Right forelimb (tissue), 1 donor: ENCODE results near the gene CH25H.
"Not testable (repeated sequence)": the region's sequence is repeated elsewhere in the genome, so short reads cannot be mapped to it uniquely, and the experiment has no call there.

Experiments
- DNase-seq: peaks from one replicate; pipeline ENCODE4 v3.0.0-alpha.2; 2018

Gene CH25H

DNA sequence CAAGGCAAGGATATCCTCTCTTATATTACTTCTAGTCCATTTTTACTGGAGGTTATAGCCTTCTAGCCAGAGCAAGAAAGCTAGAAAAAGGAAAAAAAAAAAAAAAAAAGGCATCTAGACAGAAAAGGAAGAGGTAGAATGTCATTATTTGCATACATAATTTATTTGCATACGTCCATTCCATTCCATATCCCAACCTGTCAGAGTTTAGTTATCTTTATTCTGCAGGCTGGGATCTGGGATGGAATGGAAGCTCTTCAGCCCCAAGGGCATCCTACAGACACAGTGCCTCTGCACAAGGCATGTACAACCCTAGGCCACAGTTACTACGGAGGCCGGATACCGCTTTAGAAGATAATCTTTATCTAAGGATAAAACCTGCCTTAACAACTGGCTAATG lies 9.6 kb downstream of the CH25H start:
- DNase-seq: no peak

- DNase-seq: not testable (repeated sequence)
These were observed 15.8 kb downstream of the CH25H start for GRCh38 chr10:89191301-89191700.

- DNase-seq: no peak
These were observed 17.8 kb downstream of the CH25H start for GRCh38 chr10:89189211-89189734.

DNA sequence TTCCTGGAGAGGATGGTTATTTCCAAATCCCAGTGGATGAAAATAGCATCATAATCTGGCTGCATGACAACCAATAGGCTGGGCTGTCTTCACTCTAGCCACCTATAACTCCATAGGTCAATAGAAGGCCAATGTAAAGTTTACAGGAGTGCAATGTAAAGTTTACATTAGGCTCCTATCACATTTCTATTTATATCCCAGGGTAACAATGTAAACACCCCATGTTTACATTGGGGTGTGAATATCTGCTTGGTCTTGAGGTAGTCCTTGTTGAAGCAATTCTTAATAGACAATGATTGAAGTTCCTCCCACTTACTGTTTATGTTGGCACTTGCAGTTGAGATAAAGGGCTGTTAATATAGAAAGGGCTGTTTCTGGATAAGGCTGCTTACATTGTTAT lies 21.5 kb downstream of the CH25H start:
- no peak for DNase-seq

DNA sequence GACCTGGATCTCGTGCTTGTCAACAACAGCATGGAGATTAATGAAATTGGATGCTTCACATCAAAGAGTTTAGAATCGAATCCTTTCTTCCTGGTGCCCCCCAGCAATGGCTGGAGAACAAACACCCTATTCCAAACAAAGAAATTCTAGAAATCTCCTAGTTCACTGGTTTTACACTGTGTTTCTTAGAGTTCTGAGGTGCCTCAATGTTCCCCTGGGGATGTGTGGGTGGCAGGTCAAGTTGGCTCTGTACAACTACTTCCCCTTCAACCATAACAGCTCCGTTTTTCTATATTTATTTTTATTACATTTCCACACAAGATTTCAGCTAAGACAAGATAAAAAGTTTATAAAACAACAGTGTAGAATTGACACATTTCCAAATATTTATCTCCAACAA lies 22.5 kb downstream of the CH25H start:
- no peak for DNase-seq

GRCh38 chr10:89183571-89183970 lies 23.5 kb downstream of the CH25H start:
- no peak for DNase-seq

DNA sequence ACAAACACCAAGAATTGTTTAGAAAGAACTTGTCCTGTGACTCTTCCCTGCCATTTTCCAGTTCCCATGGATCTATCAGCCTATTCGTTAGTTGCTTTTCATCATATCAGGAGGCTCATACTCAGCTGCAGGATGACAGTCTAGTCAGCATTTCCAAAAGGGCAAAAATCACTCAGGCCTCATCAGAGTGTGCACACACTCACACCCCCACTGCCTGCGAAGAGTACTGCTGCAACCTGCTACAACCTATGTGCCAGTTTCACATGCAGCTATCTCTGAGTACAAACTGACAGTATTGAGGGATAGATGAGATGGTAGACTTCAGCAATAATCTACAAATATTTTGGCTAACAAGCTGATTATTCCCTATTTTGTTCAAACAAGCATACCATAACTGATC lies 24.2 kb downstream of the CH25H start:
- no peak for DNase-seq

DNA sequence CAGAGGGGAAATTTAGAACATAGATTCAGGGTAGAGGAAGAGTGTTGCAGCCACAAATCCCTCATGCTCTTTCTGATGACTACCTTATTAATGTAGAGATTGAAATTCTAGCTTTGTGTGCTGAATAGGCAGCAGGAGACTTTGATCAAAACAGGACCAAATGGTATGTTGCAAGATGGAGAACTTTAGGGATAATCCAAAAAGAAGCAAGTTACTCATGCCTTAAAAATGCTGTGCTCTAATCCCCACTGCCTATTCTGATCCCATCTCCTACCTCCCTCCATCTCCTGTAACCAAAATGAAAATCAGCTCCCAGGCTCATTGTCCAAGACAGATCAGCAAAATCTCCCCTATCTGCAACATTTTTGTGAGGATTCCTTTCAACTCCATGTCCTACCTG lies 31.3 kb downstream of the CH25H start:
- no peak for DNase-seq

DNA sequence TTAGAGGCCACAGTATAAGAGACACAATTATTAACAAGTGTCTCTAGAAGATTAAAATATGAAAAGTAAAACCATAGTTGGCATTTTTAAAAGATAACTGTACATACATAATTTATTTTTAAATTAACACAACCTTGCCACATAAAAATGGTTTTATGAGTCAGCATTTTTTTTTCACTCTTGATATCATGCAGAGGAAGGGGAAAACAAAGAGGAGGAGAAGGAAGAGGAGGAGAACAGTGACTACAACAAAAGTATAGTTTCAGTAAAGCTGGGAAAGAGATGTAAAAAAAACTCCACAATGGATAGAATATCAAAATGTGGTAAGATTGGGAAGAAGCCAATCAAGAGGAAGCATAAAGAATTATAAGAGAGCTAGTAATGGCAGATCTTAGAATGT lies 34.0 kb downstream of the CH25H start:
- no peak for DNase-seq

DNA sequence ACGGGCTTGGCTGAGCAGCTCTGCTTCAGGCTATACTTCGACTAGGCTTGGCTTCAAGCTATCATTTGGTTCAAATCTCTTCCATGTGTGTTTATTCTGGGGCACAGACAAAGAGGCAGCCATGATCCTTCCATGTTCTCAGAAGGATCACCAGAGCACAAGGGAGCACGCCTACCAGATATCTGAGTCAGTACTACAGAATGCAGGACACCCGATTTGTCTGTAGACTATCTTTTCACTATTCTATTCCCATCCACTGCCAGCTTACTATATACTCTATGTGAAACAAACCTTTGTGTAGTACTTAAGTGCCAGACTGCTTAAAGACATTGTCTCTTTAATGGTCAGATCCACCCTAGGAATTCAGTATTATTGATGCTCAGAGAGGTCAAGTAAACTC lies 35.1 kb downstream of the CH25H start:
- DNase-seq: no peak

DNA sequence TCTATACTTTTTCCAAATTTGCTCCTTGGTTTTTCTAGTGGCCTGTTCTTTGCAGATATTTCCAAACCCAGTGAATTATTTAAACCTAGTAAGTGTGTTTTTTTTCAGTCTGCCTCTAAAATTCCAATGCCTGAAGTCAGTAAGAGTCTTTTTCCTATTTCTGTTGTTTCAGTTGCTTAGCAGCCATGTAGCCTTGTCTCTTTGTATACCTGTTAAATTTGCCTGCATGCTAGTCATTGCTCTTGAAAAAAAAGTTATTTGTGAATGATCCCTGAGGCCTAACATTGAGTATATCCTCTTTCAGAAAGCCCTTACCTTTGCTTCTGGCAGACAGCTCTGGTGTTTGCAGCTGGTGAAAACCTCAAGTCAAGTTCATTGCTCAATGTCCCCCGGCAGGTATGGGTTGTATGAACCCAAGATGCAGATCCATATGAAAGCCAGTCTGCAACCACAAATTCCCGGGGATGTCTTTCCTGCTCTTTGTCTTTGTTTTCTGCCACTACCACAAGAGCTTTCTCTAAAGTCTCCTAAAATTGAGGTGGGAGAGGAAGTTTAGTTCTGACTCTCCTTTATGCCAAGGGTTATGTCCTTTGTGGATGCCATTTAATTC lies 35.7 kb downstream of the CH25H start:
- DNase-seq: no peak

DNA sequence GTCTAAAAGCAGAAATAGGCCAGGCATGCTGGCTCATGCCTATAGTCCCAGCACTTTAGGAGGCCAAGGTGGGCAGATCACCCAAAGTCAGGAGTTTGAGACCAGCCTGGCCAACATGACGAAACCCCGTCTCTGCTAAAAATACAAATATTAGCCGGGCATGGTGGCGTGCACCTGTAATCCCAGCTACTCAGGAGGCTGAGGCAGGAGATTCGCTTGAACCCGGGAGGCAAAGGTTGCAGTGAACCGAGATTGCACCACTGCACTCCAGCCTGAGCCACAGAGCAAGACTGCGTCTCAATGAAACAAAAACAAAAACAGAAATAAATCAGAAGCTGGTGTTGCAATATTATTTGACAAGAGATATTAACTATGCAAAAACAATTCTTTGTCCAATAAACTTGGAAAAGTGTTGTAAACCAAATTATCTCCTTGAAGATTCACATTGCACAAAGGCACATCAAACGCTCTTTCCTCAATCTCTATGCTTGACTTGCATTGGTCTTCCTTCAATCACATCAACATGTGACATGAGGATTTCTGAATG lies 38.7 kb downstream of the CH25H start:
- not testable (repeated sequence) for DNase-seq

DNA sequence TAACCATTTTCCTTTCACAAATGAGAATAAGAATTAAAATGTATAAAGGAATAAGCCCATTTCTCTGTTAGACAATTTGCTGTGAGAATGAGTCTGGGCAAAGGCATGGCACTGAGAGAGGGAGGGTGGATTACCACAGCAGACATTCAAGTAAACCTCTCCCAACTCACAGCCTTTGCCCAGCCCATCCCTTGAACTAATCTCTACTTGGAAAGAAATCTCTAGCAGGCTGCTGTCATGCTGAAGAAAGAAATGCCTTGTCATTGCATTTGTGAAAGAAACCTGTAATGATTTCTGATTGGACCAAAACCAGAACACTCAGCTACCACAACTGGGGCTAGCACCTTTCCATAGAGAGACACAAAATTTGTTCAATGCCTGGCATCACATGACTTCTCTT lies 39.2 kb downstream of the CH25H start:
- DNase-seq: no peak

DNA sequence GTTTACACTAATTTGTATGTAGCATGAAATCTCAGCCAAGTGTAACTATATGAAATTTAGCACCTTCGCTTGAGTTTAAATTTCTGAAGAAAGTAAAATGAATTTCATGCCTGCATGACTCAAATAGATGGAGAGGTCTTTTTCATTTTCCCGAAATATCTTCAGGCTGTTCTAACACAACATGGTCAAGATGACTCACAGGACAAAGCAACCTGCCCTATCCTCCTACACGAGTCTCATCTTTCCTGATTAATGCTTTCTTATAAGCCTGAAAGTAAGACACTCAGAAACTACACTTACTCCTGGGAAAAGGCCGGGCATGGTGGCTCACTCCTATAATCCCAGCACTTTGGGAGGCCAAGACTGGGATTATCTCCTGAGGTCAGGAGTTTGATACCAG lies 41.2 kb downstream of the CH25H start:
- DNase-seq: no peak

DNA sequence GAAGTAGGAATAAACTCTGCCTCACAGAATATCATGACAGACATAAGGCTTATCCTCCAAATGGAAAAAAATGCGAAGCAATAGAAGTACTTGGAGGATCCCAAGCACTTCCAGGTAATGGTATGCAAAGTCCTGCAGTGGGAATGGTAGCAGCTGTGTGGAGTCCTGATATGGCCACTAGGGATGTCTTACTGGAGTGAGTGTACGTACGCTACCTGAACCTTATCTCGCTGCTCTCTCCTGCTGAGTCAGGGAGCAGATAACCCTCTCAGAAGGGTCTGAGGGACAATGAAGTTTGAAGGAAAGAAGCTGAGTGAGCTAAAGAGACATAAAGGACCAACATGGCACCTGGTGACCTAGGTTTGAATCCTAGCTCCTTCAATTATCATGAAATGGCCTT lies 42.2 kb downstream of the CH25H start:
- DNase-seq: no peak

DNA sequence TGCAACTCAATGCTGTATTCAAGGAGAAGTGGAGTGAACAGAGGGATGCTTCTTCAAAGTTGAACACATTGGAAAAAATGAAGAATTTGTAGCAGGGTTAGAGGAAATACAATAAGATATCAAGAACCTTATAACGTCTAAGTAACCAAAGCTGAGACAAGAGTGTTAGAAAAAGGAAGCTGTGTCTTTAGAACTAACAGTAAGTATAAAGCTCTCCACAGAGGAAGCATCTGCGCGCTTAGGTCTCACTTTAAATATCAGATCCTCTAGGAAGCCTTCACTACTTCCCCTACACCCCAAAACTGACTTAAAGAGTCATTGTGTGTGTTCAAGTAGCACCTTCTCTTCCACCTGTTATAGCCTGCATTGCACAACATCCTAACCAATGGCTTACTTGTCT lies 43.0 kb downstream of the CH25H start:
- DNase-seq: no peak

DNA sequence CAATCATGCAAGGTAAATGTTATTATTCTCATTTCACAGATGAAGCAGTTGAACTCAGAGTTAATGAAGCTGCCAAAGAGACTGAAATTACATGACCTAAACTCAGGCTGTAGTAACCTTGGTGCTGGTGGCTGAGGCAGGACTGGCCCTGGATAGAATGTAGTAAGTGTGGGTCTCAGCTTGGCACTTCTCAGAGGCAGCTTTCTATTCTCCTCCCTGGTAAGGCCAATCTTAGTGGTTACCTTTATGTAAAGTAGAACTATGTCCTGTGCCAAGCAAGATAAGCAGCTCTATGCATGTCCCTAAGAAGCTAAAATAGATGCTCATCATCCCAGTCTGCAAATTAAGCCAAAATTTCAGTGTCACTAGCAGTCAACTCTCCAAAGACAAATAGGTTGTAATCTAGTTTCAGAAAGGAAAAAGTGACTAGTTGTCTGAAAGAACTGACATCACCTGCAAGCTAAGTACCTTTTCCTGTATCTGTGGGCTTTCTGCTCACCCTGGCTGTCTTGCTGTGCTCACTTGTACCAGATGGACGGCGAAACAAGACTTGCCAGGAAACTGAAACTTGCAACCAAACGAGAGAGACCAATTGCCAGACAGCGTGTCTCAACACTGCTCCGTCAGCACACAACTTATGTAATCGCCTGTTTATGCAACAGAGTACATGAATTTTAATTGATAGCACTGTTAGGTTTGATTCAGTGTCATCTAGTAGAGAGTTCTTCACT lies 43.7 kb downstream of the CH25H start:
- DNase-seq: no peak

GRCh38 chr10:89162596-89162995 lies 44.5 kb downstream of the CH25H start:
- no peak for DNase-seq

GRCh38 chr10:89160339-89160738 lies 46.8 kb downstream of the CH25H start:
- no peak for DNase-seq

DNA sequence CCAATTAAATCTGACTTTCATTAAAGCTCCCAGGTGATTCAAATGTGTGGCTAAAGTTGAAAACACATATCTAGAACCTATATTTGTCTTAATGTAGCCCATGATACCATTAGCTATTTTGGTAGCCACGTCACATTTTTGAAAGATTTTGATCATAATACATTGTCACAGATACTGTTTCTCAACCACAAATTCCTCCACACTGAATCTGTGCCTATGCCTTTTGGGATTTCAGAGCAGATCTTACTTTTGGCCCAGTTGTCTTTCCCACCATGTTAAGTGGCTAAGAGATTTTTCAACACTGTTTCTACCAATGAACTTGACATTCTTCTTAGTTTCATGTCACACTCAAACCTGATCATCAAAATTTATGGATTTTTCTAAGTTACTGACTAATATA lies 47.4 kb downstream of the CH25H start:
- no peak for DNase-seq

- no peak for DNase-seq
These were observed 47.8 kb downstream of the CH25H start for GRCh38 chr10:89159316-89159715.

GRCh38 chr10:89158446-89158845 lies 48.7 kb downstream of the CH25H start:
- DNase-seq: no peak

GRCh38 chr10:89156161-89156835 lies 50.8 kb downstream of the CH25H start:
- DNase-seq: no peak
